ENCODE data around the gene SLC9B1.
"Not testable (repeated sequence)": the region's sequence is repeated elsewhere in the genome, so short reads cannot be mapped to it uniquely, and the experiment has no call there.

GRCh38 chr4:102865327-102865726 lies 154.2 kb downstream of the SLC9B1 start:
- not testable (repeated sequence) for TF ChIP-seq CTCF, POLR2AphosphoS5 (IDR thresholded peaks at IDR 0.05)
